ENCODE data around the gene KRTAP5-3. TPM values are rescaled to one million over a fixed set of nuclear protein-coding genes. Genes with fewer than 3 reads are reported as not detected.

The KRTAP5-3 gene
- total RNA-seq, 1 experiment from 2014 or later = not detected

- Histone ChIP-seq H2BK120ac (ENCODE audit: low read depth, low read length, poor library complexity, severe bottlenecking) (no peak overlapping the region), H3K9ac (ENCODE audit: extremely low read depth, insufficient read length, low read length) (no peak overlapping the region), H3K27me3 (ENCODE audit: insufficient read depth, low read length) (no peaks in the 10 kb centered on the region), H3K4me1 (ENCODE audit: insufficient read depth, low read length) (no peaks in the 10 kb centered on the region; the same call in 1 of the 2 replicates), H2BK12ac (ENCODE audit: insufficient read length, low read depth, low read length) (no peak overlapping the region), H2BK20ac (ENCODE audit: low read depth, low read length, poor library complexity, severe bottlenecking) (no peak overlapping the region), H3T11ph (ENCODE audit: low read length) (no peak overlapping the region), H3K23ac (ENCODE audit: insufficient read length, low read depth, low read length) (no peak overlapping the region), H4K8ac (replicated peaks; ENCODE audit: insufficient read length, low read depth, low read length) (no peak overlapping the region), H2AK5ac (ENCODE audit: insufficient read length, low read length) (no peak overlapping the region), H2BK5ac (ENCODE audit: insufficient read length, low read length) (no peak overlapping the region), H3K79me2 (ENCODE audit: insufficient read depth, low read length) (no peaks in the 10 kb centered on the region), H3K9me3 (ENCODE audit: control insufficient read depth, low read depth, low read length) (no peaks in the 10 kb centered on the region), H4K5ac (ENCODE audit: insufficient read length, low read depth, low read length) (no peak overlapping the region), H3K23me2 (ENCODE audit: insufficient read length, low read depth, low read length, poor library complexity, severe bottlenecking) (no peaks in the 10 kb centered on the region), H3K4me2 (ENCODE audit: insufficient read depth, insufficient read length, low read length) (no peak overlapping the region), H2AFZ (ENCODE audit: low read length) (no peak overlapping the region), H3K56ac (ENCODE audit: insufficient read length, low read depth, low read length) (no peak overlapping the region), H3K4ac (ENCODE audit: low read depth, low read length) (no peak overlapping the region), H2BK15ac (ENCODE audit: low read depth, low read length) (no peak overlapping the region), H3K27ac (ENCODE audit: insufficient read length, low read depth, low read length) (no peak overlapping the region), H4K20me1 (ENCODE audit: control insufficient read depth, insufficient read depth, insufficient read length) (no peaks in the 10 kb centered on the region), H3K14ac (ENCODE audit: insufficient read depth, low read length) (no peak overlapping the region), H3K18ac (ENCODE audit: insufficient read length, low read depth, low read length) (no peak overlapping the region), H3K79me1 (ENCODE audit: insufficient read depth, low read depth, low read length, poor library complexity, severe bottlenecking) (no peaks in the 10 kb centered on the region), H4K91ac (ENCODE audit: insufficient read length, low read depth, low read length) (no peak overlapping the region)
- WGBS (ENCODE audit: extremely low coverage, insufficient read length, low lambda C conversion rate) = no CpG with 5 or more reads among the region's 19 CpGs
- TF ChIP-seq CTCF (conservative IDR thresholded peaks at IDR 0.05) = no peak
- Mint-ChIP-seq H3K4me3 (no peak overlapping the region), H3K27ac (no peak overlapping the region), H3K9me3 (no peaks in the 10 kb centered on the region), H3K36me3 (ENCODE audit: insufficient read depth in 1 of 3, low read depth in 3 of 3) (no peaks in the 10 kb centered on the region), H3K4me1 (peaks cover 5 to 7% of the 10 kb centered on the region in 2 experiments), H3K27me3 (ENCODE audit: low read depth) (peaks cover 53% of the 10 kb centered on the region)
- no peak for DNase-seq
Measured at GRCh38 chr11:1636291-1636950, 28.2 kb upstream of the KRTAP5-3 start.
